HCT116 (cell line): ENCODE results near the gene SNCAIP.

Experiments used
- CEBPB ChIP-seq: IDR thresholded peaks from 2 replicates; pipeline ENCODE4 v1.6.1; 2012; ENCODE audit warnings: low read depth
- EZH2 ChIP-seq: fragments of 200-600 bp; sonication (generic); IDR thresholded peaks from 2 replicates; pipeline ENCODE4 v1.6.1; 2017; ENCODE audit warnings: antibody characterized with exemption, mixed run types
- POLR2A ChIP-seq: IDR thresholded peaks from 2 replicates; pipeline ENCODE4 v1.7.0; 2011; ENCODE audit warnings: borderline replicate concordance; ENCODE audit not compliant: insufficient read depth, insufficient read length; ENCODE audit errors: extremely low read depth
- POLR2AphosphoS5 ChIP-seq: IDR thresholded peaks from 2 replicates; pipeline ENCODE4 v1.6.1; 2011; ENCODE audit warnings: mild to moderate bottlenecking, low read depth, low read length, moderate library complexity
- RAD21 ChIP-seq: IDR thresholded peaks from 2 replicates; pipeline ENCODE4 v1.6.1; 2012; ENCODE audit warnings: low read depth, mild to moderate bottlenecking
- REST ChIP-seq: IDR thresholded peaks from 2 replicates; pipeline ENCODE4 v1.6.1; 2012; ENCODE audit warnings: low read depth
- SRF ChIP-seq: IDR thresholded peaks from 2 replicates; pipeline ENCODE4 v1.6.1; 2012; ENCODE audit warnings: low read depth
- ZFX ChIP-seq: fragments of 450-650 bp; IDR thresholded peaks from 2 replicates; pipeline ENCODE4 v1.6.1; 2017
- TF ChIP-seq, protein P1 (sequence below): IDR thresholded peaks from 2 replicates; pipeline ENCODE4 v1.6.1; 2011; ENCODE audit warnings: mild to moderate bottlenecking, low read length, moderate library complexity; ENCODE audit not compliant: insufficient replicate concordance; ENCODE audit errors: extremely low read depth
- TF ChIP-seq, protein P2 (sequence below), 3 experiments: fragments of 200-600 bp in 1 of 3; sonication (generic) in 1 of 3; IDR thresholded peaks in 2 of 3; conservative IDR thresholded peaks in 1 of 3; 2 replicates each; pipeline ENCODE4 v1.5.1; 2012 to 2017; ENCODE audit warnings: low read depth in 2 of 3, low read length in 2 of 3, antibody characterized with exemption in 1 of 3, borderline replicate concordance in 1 of 3, control low read depth in 1 of 3, mild to moderate bottlenecking in 1 of 3, mixed read lengths in 1 of 3, mixed run types in 1 of 3, moderate library complexity in 1 of 3; ENCODE audit not compliant: insufficient read depth in 1 of 3
- TF ChIP-seq, protein P3 (sequence below): IDR thresholded peaks from 2 replicates; pipeline ENCODE4 v1.6.1; 2012

DNA sequence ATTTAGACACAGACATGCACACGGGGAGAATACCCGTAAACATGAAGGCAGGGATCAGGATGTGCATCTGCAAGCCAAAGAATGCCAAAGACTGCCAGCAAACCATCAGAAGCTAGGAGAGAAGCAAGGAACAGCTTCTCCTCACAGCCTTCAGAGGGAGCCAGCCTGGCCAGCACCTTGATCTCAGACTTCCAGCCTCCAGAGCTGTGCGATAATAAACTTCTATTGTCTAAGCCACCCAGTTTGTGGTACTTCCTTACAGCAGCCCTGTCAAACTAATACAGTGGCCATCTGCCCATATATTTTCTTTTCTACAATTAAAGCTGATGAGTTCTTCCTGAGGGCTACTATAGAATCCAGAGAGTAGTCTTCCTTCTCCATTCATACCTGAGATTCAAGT lies 135.0 kb downstream of the SNCAIP start:
- TF ChIP-seq, protein P1, sequence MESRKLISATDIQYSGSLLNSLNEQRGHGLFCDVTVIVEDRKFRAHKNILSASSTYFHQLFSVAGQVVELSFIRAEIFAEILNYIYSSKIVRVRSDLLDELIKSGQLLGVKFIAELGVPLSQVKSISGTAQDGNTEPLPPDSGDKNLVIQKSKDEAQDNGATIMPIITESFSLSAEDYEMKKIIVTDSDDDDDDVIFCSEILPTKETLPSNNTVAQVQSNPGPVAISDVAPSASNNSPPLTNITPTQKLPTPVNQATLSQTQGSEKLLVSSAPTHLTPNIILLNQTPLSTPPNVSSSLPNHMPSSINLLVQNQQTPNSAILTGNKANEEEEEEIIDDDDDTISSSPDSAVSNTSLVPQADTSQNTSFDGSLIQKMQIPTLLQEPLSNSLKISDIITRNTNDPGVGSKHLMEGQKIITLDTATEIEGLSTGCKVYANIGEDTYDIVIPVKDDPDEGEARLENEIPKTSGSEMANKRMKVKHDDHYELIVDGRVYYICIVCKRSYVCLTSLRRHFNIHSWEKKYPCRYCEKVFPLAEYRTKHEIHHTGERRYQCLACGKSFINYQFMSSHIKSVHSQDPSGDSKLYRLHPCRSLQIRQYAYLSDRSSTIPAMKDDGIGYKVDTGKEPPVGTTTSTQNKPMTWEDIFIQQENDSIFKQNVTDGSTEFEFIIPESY = no peak
- TF ChIP-seq, protein P2, sequence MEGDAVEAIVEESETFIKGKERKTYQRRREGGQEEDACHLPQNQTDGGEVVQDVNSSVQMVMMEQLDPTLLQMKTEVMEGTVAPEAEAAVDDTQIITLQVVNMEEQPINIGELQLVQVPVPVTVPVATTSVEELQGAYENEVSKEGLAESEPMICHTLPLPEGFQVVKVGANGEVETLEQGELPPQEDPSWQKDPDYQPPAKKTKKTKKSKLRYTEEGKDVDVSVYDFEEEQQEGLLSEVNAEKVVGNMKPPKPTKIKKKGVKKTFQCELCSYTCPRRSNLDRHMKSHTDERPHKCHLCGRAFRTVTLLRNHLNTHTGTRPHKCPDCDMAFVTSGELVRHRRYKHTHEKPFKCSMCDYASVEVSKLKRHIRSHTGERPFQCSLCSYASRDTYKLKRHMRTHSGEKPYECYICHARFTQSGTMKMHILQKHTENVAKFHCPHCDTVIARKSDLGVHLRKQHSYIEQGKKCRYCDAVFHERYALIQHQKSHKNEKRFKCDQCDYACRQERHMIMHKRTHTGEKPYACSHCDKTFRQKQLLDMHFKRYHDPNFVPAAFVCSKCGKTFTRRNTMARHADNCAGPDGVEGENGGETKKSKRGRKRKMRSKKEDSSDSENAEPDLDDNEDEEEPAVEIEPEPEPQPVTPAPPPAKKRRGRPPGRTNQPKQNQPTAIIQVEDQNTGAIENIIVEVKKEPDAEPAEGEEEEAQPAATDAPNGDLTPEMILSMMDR (IDR thresholded peaks at IDR 0.05 in 2 of 3, conservative IDR thresholded peaks at IDR 0.05 in 1 of 3; ENCODE audit: borderline replicate concordance in 1 of 3, insufficient read depth in 1 of 3, low read depth in 2 of 3, low read length in 2 of 3) = no peak
- TF ChIP-seq POLR2AphosphoS5 (no peak), ZFX (no peak), RAD21 (no peak), REST (no peak), EZH2 (no peak), POLR2A (no peak), SRF (no peak), CEBPB (no peak)
- TF ChIP-seq, protein P3, sequence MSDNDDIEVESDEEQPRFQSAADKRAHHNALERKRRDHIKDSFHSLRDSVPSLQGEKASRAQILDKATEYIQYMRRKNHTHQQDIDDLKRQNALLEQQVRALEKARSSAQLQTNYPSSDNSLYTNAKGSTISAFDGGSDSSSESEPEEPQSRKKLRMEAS = no peak
